GM18526 (cell line): ENCODE data around the gene LIFR.

Experiments
- POLR2A ChIP-seq: IDR thresholded peaks from 3 replicates; pipeline ENCODE4 v1.6.1; 2011; ENCODE audit not compliant: insufficient read length; ENCODE audit errors: extremely low read depth

LIFR gene

DNA sequence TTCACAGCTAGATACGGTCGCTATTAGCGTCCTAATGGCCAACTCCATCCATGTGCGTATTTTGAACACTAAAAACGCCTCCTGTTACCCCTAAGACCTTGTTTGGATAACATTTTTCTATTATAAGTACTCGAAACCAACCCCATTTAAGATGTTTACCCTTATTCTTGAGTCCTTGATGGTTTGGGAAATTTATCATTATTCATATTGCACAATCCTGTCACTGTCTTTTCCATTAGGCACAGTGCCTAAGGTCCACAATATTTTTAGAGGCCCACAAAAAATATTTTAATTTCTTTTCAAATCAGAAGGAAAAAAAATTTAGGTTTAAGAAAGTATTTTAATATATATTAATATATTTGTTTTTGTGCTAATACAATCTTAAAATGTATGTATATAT lies 1.3 kb upstream of the LIFR start:
- no peak for TF ChIP-seq POLR2A

DNA sequence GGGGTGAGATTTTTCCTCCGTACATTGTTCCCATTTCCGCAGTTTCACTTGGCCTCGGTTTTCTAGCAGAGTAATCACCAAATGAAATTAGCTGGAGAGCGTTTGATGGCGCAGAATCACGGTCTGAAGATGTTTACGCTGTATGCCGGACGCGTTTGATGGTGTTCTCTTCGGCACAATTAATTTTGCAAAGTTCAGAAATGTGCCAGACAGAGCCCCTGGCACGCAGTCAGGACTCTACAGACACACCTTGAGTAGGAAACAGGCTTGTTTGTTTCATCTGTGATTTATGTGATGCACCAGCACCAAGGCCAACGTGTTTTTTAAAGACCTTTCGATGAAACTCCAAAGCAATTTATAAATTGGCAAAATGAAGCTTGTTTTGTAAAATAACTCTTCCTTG lies 863 bp upstream of the LIFR start:
- no peak for TF ChIP-seq POLR2A

DNA sequence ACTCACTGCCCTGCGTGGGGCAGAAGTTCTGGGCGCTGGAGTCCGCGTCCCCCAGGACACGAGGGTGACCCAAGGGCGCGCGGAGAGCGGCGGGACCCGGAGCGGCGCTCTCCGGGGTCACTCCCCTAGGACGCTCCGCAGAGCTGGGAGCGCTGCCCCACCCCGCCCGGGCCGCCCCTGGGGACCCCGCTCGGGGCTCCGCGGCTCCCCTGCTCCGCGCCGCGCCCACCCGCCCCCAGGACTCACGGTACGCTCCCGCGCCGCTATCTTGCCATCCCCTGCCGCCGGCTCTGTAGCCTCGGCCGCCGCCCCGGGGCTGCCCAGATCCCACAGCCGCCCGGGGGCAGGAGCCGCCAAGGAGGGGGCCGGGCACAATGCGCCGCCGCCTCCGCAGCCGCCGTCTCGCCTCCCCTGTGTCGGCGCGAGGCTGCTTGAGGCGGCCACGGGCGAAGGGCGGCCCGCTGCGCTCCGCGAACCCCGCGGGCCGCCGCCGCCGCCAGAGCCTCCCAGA lies 303 bp downstream of the LIFR start:
- TF ChIP-seq POLR2A: no peak

DNA sequence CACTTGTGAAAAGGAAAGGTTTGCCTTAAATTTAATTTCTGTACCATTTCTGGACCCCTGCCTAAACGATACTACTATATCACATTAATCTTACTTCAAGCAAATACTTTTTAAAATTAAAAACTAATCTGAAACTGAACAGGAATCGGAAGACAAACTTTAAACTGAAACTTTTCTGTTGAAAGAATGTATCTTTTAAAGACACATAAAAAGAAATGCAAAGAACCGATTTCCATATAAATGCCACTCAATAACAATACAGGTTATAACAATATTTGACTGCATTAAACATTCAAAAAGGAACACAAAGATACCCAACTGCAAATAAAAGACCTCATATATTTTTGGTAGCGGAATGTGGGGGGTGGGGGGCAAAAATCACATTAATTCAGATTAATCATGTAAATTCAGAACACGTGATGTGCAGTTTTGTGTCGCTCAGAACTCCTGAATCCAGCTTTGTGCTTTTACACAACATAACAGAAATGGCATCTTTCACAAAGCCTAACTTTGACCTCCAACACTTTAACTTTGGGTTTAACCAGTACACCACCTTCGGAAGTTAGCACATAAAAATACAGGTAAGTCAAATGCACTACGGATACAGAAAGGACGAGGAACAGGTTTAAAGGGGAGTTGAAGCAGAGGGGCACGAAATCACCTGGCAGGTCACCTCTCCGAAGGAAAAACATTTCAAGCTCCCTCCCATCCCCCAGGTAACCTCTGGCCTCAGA lies 925 bp downstream of the LIFR start:
- TF ChIP-seq POLR2A: no peak

DNA sequence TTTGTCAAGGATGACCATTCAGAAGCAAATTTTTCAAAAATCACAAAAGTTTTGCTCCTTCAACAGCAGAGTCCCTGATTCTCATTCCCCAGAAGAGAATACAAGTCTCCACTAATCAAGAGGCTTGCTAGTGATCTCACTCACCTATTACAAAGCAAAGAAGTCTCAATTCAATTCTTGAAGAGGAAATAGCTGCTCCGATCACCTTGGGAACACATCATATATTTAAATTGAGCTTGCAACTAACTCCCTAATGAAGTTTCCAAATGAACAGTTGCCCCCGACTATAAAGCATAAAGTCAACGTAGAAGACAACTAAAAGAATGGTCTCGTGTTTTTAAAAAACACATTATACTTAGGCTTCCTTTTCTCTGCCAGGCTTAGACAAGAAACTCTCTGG lies 1.6 kb downstream of the LIFR start:
- no peak for TF ChIP-seq POLR2A

- TF ChIP-seq POLR2A: no peak
Measured at GRCh38 chr5:38554403-38554802, 2.0 kb downstream of the LIFR start.

GRCh38 chr5:38553001-38553521 lies 3.4 kb downstream of the LIFR start:
- no peak for TF ChIP-seq POLR2A

- TF ChIP-seq POLR2A: no peak
Measured at GRCh38 chr5:38551030-38552017, 5.1 kb downstream of the LIFR start.

GRCh38 chr5:38548064-38548759 lies 8.2 kb downstream of the LIFR start:
- TF ChIP-seq POLR2A: no peak

DNA sequence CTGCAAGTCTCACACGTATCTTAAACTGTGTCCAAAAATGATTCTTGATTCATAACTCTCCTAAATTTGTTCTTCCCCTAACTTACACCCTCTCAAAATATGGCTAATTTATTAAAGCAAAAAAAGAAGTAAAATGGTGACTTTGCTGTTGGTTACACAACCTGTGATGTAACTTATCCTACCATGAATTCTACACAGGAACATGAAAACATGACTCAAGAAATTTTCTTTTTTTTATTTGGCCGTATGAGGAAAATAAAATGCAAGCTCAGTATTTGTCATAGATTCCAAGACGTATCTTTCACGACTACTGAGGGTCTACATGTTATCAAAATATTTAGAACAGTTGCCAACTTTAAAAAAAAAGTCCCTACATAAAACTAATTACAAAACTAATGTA lies 9.2 kb downstream of the LIFR start:
- TF ChIP-seq POLR2A: no peak

- TF ChIP-seq POLR2A: no peak
Measured at GRCh38 chr5:38546691-38547146, 9.7 kb downstream of the LIFR start.

GRCh38 chr5:38543886-38544285 lies 12.6 kb downstream of the LIFR start:
- TF ChIP-seq POLR2A: no peak

DNA sequence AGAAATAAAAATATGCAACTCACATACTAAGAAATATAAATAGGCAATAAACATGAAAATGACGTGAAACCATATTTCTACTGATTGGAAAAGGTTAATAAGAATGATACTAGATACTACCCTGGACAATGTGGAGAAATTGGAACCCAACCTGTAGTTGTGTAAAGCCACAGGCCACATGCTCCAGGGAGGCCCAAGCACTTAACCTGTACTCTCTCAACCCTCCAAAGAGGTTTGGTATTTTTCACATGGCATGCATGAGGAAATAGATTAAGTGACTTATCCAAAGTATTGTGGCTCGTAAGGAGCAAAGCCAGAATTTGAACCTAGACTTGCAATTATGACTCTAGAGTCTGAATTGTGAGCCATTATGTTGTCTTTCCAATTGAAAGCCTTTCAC lies 13.4 kb downstream of the LIFR start:
- no peak for TF ChIP-seq POLR2A

- TF ChIP-seq POLR2A: no peak
Measured at GRCh38 chr5:38541174-38541725, 15.2 kb downstream of the LIFR start.

DNA sequence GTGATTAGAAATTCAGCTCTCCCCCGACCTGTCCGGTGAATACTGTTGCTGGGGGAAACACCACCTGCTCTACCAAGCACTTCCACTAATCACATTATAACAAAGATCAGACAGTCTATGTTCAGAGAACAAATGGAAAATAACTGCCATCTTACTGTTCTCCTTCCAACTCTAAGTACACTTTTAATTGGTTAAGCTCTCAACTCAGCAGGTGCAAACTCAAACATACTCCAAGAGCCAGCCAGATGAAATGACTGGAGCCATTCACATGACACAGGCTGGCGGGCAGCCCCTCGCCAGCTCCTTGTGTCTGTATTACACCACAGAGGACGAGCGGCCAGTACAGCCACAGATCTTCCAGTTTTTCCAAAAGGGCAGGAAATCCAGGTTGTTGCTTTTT lies 16.1 kb downstream of the LIFR start:
- TF ChIP-seq POLR2A: no peak
